LNCaP clone FGC (cell line): ENCODE data around the gene DENND5B.
"Not testable (repeated sequence)": the region's sequence is repeated elsewhere in the genome, so short reads cannot be mapped to it uniquely, and the experiment has no call there.

ENCODE experiments used
- DNase-seq: peaks from one replicate; pipeline ENCODE4 v3.0.0-alpha.2; 2011; ENCODE audit warnings: low read depth
- H3K4me3 ChIP-seq: 2 replicates; pipeline ENCODE4 v1.5.1; 2011; ENCODE audit warnings: mild to moderate bottlenecking, low read depth, low read length, control low read depth
- CTCF ChIP-seq: IDR thresholded peaks from 2 replicates; pipeline ENCODE4 v1.5.1; 2012; ENCODE audit warnings: mild to moderate bottlenecking; ENCODE audit not compliant: control insufficient read depth, insufficient read depth; ENCODE audit errors: extremely low read depth

Gene DENND5B

GRCh38 chr12:31570880-31571279 is 20.1 kb downstream of the DENND5B start:
- no peak for DNase-seq
- no peak overlapping the region for H3K4me3 ChIP-seq

GRCh38 chr12:31569517-31569916 is 21.4 kb downstream of the DENND5B start:
- not testable (repeated sequence) for H3K4me3 ChIP-seq, DNase-seq

More at GRCh38 chr12:31570880-31571279, 20.1 kb downstream of the DENND5B start:
- no peak for TF ChIP-seq CTCF

- no peak overlapping the region for H3K4me3 ChIP-seq
- no peak for DNase-seq
- TF ChIP-seq CTCF = no peak
Measured at GRCh38 chr12:31568498-31568897, 22.4 kb downstream of the DENND5B start.

- DNase-seq = no peak
- no peak overlapping the region for H3K4me3 ChIP-seq
- TF ChIP-seq CTCF = no peak
Measured at GRCh38 chr12:31567029-31567428, 23.9 kb downstream of the DENND5B start.

- TF ChIP-seq CTCF = no peak
- no peak for DNase-seq
Measured at GRCh38 chr12:31566547-31566946, 24.4 kb downstream of the DENND5B start.

GRCh38 chr12:31562594-31563328 is 28.2 kb downstream of the DENND5B start:
- DNase-seq = no peak
- H3K4me3 ChIP-seq = no peak overlapping the region
- no peak for TF ChIP-seq CTCF

More at GRCh38 chr12:31566547-31566946, 24.4 kb downstream of the DENND5B start:
- H3K4me3 ChIP-seq = no peak overlapping the region

- no peak for DNase-seq
- no peak for TF ChIP-seq CTCF
- no peak overlapping the region for H3K4me3 ChIP-seq
Measured at GRCh38 chr12:31560516-31560915, 30.4 kb downstream of the DENND5B start.

- no peak for TF ChIP-seq CTCF
- no peak overlapping the region for H3K4me3 ChIP-seq
- no peak for DNase-seq
Measured at GRCh38 chr12:31558521-31558920, 32.4 kb downstream of the DENND5B start.
